GM19043 (cell line): ENCODE measurements around the gene C8G.

Experiments used
- ATAC-seq: cut with Tn5 transposase; IDR thresholded peaks from one replicate; pipeline ENCODE4 v1.9.1; 2021; ENCODE audit warnings: low read depth; ENCODE audit not compliant: unreplicated experiment

The C8G gene

GRCh38 chr9:136980669-136981478 is 35.8 kb downstream of the C8G start:
- no peak for ATAC-seq

GRCh38 chr9:136981588-136982231 is 36.7 kb downstream of the C8G start:
- no peak for ATAC-seq

- no peak for ATAC-seq
Measured at GRCh38 chr9:136982232-136983051, 37.4 kb downstream of the C8G start, which contains the start of gene LCNL1. Gene LCNL1, plus strand, starts transcription at chr9:136982993. Its CDS starts 594 bp downstream, at chr9:136983587.

- no peak for ATAC-seq
Measured at GRCh38 chr9:136983167-136983566, 38.1 kb downstream of the C8G start.

- ATAC-seq = no peak
Measured at GRCh38 chr9:136983656-136984314, 38.7 kb downstream of the C8G start.

- no peak for ATAC-seq
Measured at GRCh38 chr9:136984464-136985026, 39.5 kb downstream of the C8G start.

GRCh38 chr9:136985027-136985602 is 40.1 kb downstream of the C8G start:
- no peak for ATAC-seq

GRCh38 chr9:136985853-136986252 is 40.8 kb downstream of the C8G start:
- no peak for ATAC-seq

- no peak for ATAC-seq
Measured at GRCh38 chr9:136988872-136989271, 43.8 kb downstream of the C8G start.

- no peak for ATAC-seq
Measured at GRCh38 chr9:136990242-136990911, 45.3 kb downstream of the C8G start.

- peak; percentile 68 for ATAC-seq
Measured at GRCh38 chr9:136991993-136992818, 47.2 kb downstream of the C8G start, which contains the start of gene PAXX. Gene PAXX, plus strand, starts transcription at chr9:136992422. Its CDS starts 22 bp downstream, at chr9:136992444.

- ATAC-seq = no peak
Measured at GRCh38 chr9:136992819-136993369, 47.9 kb downstream of the C8G start.

GRCh38 chr9:136994180-136994887 is 49.3 kb downstream of the C8G start:
- ATAC-seq = no peak

- ATAC-seq = no peak
Measured at GRCh38 chr9:136994888-136995230, 49.8 kb downstream of the C8G start.

- no peak for ATAC-seq
Measured at GRCh38 chr9:136995362-136995761, 50.3 kb downstream of the C8G start.

GRCh38 chr9:136995772-136996311 is 50.8 kb downstream of the C8G start:
- no peak for ATAC-seq
